ENCODE data around the gene OR5D18.

GRCh38 chr11:55826919-55827318 lies 7.5 kb downstream of the OR5D18 start, which contains the start of gene OR5L2:
- no peak for TF ChIP-seq CTCF (IDR thresholded peaks at IDR 0.05)
- no peak for TF ChIP-seq EP300 (IDR thresholded peaks at IDR 0.05)
- no peak for TF ChIP-seq POLR2A (IDR thresholded peaks at IDR 0.05)
- no peak for TF ChIP-seq POLR2AphosphoS5 (IDR thresholded peaks at IDR 0.05)

Data from sigmoid colon (tissue), 4 donors.